Smooth muscle cell (in vitro differentiated cells): ENCODE data around the gene ATIC. TPM values are rescaled to one million over a fixed set of nuclear protein-coding genes. Genes with fewer than 3 reads are reported as not detected.
A peak's percentile ranks its signal among the peaks of the same experiment; 100 is the strongest.

Experiments used
- DNase-seq: peaks from one replicate; lab custom pipeline; 2025; ENCODE audit not compliant: unreplicated experiment; lab: John Stamatoyannopoulos, UW
- H2AFZ ChIP-seq: fragments of 200-600 bp; sonication (generic); 2 replicates; pipeline ENCODE4 v1.6.0; 2016; ENCODE audit warnings: antibody characterized with exemption, low read depth, mild to moderate bottlenecking
- H3F3A ChIP-seq: fragments of 200-600 bp; sonication (generic); 2 replicates; pipeline ENCODE4 v1.6.0; 2017; ENCODE audit warnings: antibody characterized with exemption, low read depth
- H3K27ac ChIP-seq: fragments of 200-600 bp; sonication (generic); 2 replicates; pipeline ENCODE4 v1.5.1; 2016; ENCODE audit warnings: low read depth, mild to moderate bottlenecking
- H3K27me3 ChIP-seq: fragments of 200-600 bp; sonication (generic); 2 replicates; pipeline ENCODE4 v1.6.1; 2016; ENCODE audit warnings: low read depth, mild to moderate bottlenecking
- H3K36me3 ChIP-seq: fragments of 200-600 bp; sonication (generic); 2 replicates; pipeline ENCODE4 v1.5.1; 2016; ENCODE audit warnings: low read depth
- H3K4me1 ChIP-seq: fragments of 200-600 bp; sonication (generic); 2 replicates; pipeline ENCODE4 v1.5.1; 2016; ENCODE audit warnings: low read depth
- H3K4me2 ChIP-seq: fragments of 200-600 bp; sonication (generic); 2 replicates; pipeline ENCODE4 v1.6.0; 2016; ENCODE audit warnings: mild to moderate bottlenecking
- H3K4me3 ChIP-seq: fragments of 200-600 bp; sonication (generic); 2 replicates; pipeline ENCODE4 v1.5.1; 2016; ENCODE audit warnings: mild to moderate bottlenecking
- H3K79me2 ChIP-seq: fragments of 200-600 bp; sonication (generic); 2 replicates; pipeline ENCODE4 v1.6.0; 2016; ENCODE audit warnings: low read depth, mild to moderate bottlenecking
- H3K9ac ChIP-seq: fragments of 200-600 bp; sonication (generic); 2 replicates; pipeline ENCODE4 v1.6.0; 2016; ENCODE audit warnings: low read depth
- H3K9me3 ChIP-seq: fragments of 200-600 bp; sonication (generic); replicated peaks from 2 replicates; pipeline ENCODE4 v1.5.1; 2016; ENCODE audit warnings: low read depth
- H4K20me1 ChIP-seq: fragments of 200-600 bp; sonication (generic); 2 replicates; pipeline ENCODE4 v1.6.0; 2016; ENCODE audit warnings: low read depth
- CTCF ChIP-seq: fragments of 200-600 bp; sonication (generic); IDR thresholded peaks from 2 replicates; pipeline ENCODE4 v1.5.1; 2017; ENCODE audit warnings: borderline replicate concordance, mild to moderate bottlenecking, antibody characterized with exemption; ENCODE audit not compliant: insufficient read depth, poor library complexity, severe bottlenecking
- WGBS: methylation state at CpG from one replicate; pipeline ENCODE4 v1.1.7; 2016; ENCODE audit warnings: low lambda C conversion rate; 5-methylcytosine and 5-hydroxymethylcytosine counted together
- polyA plus RNA-seq: library from polyadenylated mRNA; unstranded; fragments of >200 nt; fragmentation: Nextera tagmentation; extraction: Ambion mirVana; gene quantifications from 2 replicates; pipeline ENCODE4 v1.2.1, GENCODE V29; 2016
- total RNA-seq: library from RNA; depleted of rRNA; stranded (reverse); fragments of >200 nt; gene quantifications from 2 replicates; pipeline ENCODE4 v1.2.3, GENCODE V29; 2014

ATIC gene
- total and polyA plus RNA-seq, 2 experiments from 2014 or later: 28.3 to 67.7 TPM

- Histone ChIP-seq H3K9me3 (no peaks in the 10 kb centered on the region), H3K36me3 (no peaks in the 10 kb centered on the region), H3K4me2 (no peak overlapping the region), H3K27me3 (no peaks in the 10 kb centered on the region), H3K4me1 (peaks cover 3% of the 10 kb centered on the region), H3K4me3 (no peak overlapping the region), H3K9ac (no peak overlapping the region), H4K20me1 (no peaks in the 10 kb centered on the region), H3K27ac (no peak overlapping the region), H2AFZ (no peak overlapping the region), H3F3A (no peaks in the 10 kb centered on the region), H3K79me2 (no peaks in the 10 kb centered on the region)
- no peak for DNase-seq
- no peak for TF ChIP-seq CTCF
- 96% methylated on average over 4 of the region's 4 CpGs for whole genome bisulfite sequencing
Measured at GRCh38 chr2:215264374-215264773, 47.5 kb upstream of the ATIC start.

DNA sequence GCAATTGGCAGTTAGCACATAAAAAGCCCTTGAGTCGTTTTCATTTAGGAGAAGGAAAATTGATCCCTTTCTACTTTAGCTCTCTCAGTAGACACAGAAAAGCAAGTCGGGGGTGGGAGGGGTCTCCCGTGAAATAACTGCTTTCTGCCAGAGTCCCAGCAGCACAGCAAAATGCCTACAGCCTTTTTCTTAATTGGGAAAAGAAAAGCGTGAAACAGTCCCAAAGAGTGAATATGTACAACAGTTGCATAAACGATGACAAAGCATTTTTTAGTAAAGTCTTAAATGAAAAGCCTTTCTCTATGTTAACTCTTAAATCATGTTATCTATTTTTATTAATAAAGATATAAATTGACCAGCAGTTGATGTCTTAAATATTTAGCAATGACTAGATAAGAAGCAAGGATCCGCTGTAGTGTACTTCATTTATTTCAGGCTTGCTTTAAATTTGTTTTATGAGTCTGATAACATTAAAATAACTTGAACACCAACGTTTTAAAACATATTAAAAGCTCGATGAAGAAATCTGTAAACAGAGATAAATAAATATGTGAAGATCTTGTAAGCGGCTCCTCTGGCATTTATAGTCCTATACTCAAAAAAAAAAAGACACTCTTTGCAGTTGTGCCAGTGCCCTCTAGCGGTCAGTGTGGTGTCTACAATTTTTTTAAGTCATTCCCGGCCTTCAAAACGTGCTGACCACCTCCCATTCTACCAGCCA, 42.3 kb upstream of the ATIC start:
- Histone ChIP-seq H3K79me2 (no peaks in the 10 kb centered on the region), H3K36me3 (no peaks in the 10 kb centered on the region), H4K20me1 (no peaks in the 10 kb centered on the region), H3F3A (no peaks in the 10 kb centered on the region), H3K4me3 (peak overlapping the region; percentile 54), H3K4me2 (peak overlapping the region; percentile 85), H3K9me3 (no peaks in the 10 kb centered on the region), H2AFZ (peak overlapping the region; percentile 70), H3K4me1 (peaks cover 7% of the 10 kb centered on the region), H3K27ac (no peak overlapping the region), H3K27me3 (no peaks in the 10 kb centered on the region), H3K9ac (no peak overlapping the region)
- DNase-seq: peak; percentile 1
- TF ChIP-seq CTCF: peak; percentile 86
- WGBS: 19% methylated on average over 12 of the region's 12 CpGs

GRCh38 chr2:215270118-215270451, 41.8 kb upstream of the ATIC start:
- H3K79me2 ChIP-seq: no peaks in the 10 kb centered on the region
- no peak overlapping the region for H2AFZ ChIP-seq
- no peaks in the 10 kb centered on the region for H4K20me1 ChIP-seq
- H3K36me3 ChIP-seq: no peaks in the 10 kb centered on the region
- no peak for DNase-seq
- no peak for TF ChIP-seq CTCF
- WGBS: 68% methylated on average over 4 of the region's 4 CpGs
- H3K9ac ChIP-seq: no peak overlapping the region
- peak overlapping the region; percentile 85 for H3K4me2 ChIP-seq
- H3K4me1 ChIP-seq: peaks cover 7% of the 10 kb centered on the region
- no peaks in the 10 kb centered on the region for H3K27me3 ChIP-seq
- peak overlapping the region; percentile 54 for H3K4me3 ChIP-seq
- no peaks in the 10 kb centered on the region for H3F3A ChIP-seq
- no peak overlapping the region for H3K27ac ChIP-seq
- H3K9me3 ChIP-seq: no peaks in the 10 kb centered on the region

- no peaks in the 10 kb centered on the region for H4K20me1 ChIP-seq
- no peak for DNase-seq
- no peak overlapping the region for H3K4me2 ChIP-seq
- H3K27me3 ChIP-seq: no peaks in the 10 kb centered on the region
- peaks cover 7% of the 10 kb centered on the region for H3K4me1 ChIP-seq
- H3K79me2 ChIP-seq: no peaks in the 10 kb centered on the region
- H3F3A ChIP-seq: no peaks in the 10 kb centered on the region
- H3K27ac ChIP-seq: no peak overlapping the region
- TF ChIP-seq CTCF: no peak
- WGBS: 89% methylated on average over 2 of the region's 2 CpGs
- no peaks in the 10 kb centered on the region for H3K9me3 ChIP-seq
- no peak overlapping the region for H3K9ac ChIP-seq
- H3K4me3 ChIP-seq: no peak overlapping the region
- H2AFZ ChIP-seq: no peak overlapping the region
- no peaks in the 10 kb centered on the region for H3K36me3 ChIP-seq
Measured at GRCh38 chr2:215271446-215271845, 40.4 kb upstream of the ATIC start.
